22Rv1 (cell line): ENCODE data around the gene PNP.
"Not testable (repeated sequence)": the region's sequence is repeated elsewhere in the genome, so short reads cannot be mapped to it uniquely, and the experiment has no call there.

Source experiments
- H3K27ac ChIP-seq: fragments of 450-650 bp; 2 replicates; pipeline ENCODE4 v1.5.1; 2017
- CTCF ChIP-seq: fragments of 450-650 bp; IDR thresholded peaks from 2 replicates; pipeline ENCODE4 v1.5.1; 2017; ENCODE audit warnings: mild to moderate bottlenecking
- ZFX ChIP-seq: fragments of 450-650 bp; IDR thresholded peaks from 2 replicates; pipeline ENCODE4 v1.6.1; 2017; ENCODE audit warnings: antibody characterized with exemption, borderline replicate concordance

Gene PNP

DNA sequence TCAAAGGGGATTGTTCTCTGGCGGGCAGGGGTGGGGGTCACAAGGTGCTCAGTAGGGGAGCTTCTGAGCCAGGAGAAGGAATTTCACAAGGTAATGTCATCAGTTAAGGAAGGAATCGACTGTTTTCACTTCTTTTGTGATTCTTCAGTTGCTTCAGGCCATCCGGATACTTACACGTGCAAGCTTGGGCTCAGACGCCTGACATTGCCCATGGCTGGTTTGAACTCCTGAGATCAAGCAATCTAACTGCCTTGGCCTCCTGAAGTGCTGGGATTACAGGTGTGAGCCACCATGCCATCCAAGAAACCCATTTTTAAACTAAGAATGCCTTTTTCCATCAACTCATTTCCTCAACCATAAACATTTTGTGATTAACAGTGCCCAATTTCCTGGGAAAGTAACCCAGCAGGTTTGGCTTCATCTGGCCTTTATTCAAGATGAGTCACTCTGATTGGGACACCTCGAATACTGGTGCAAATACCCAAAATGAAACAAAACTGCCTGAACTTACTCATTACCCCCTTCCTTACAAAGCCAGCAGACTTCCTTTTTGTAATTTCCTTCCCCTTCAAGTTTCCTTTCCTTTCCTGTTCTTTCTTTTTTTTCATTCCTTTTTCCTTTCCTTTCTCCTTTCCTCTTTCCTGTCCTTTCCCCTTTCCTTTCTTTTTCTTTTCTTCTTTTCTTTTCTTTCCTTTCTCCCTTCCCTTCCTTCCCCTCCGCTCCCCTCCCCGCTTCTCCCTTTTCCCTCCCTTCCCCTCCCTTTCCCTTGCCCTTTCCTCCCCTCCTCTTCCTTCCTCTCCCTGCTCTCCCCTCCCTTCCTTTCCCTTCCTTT is 25.9 kb downstream of the PNP start:
- TF ChIP-seq CTCF (no peak), ZFX (no peak)

DNA sequence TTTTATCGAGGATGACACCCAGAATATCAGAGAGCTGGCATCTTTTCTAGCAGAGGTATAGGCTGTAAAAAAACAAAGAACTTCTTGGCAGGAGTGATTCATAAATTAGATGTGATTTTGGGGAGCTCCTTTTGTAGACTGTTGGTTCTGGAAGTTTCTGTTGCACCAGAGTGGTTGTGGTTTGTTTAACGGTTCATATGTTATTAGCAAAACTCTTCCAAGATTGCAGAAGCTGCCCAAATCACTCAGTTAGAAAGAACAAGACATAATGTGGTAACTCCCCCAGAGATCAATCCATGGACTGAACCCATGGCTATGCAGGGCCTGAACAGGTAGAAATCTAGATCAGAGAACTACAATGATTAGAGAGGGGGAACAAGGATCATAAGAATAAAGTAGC is 29.4 kb downstream of the PNP start:
- TF ChIP-seq CTCF (no peak), ZFX (no peak)
- H3K27ac ChIP-seq, result no peak overlapping the region

More for the DNA sequence above, 25.9 kb downstream of the PNP start:
- H3K27ac ChIP-seq, result no peak overlapping the region

DNA sequence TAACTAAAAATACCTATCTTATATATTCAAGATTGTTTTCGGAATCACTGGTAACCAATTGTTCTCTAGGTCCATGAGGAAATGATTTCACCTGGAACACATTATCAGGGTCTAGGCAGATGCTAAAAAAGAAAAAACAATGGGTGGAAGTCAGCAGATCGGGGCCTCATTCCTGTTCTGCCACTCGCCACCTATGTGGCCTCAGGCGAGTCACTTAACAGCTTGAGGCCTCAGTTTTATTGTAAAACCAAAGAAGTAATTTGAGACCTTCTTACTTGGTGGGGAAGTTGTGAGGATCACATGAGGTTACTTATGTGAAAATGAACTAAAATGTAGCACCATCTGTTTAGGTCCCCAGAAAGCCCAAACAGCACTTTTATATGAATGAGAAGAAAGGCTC is 29.9 kb downstream of the PNP start:
- no peak overlapping the region for H3K27ac ChIP-seq
- TF ChIP-seq ZFX, result no peak
- TF ChIP-seq CTCF, result no peak

DNA sequence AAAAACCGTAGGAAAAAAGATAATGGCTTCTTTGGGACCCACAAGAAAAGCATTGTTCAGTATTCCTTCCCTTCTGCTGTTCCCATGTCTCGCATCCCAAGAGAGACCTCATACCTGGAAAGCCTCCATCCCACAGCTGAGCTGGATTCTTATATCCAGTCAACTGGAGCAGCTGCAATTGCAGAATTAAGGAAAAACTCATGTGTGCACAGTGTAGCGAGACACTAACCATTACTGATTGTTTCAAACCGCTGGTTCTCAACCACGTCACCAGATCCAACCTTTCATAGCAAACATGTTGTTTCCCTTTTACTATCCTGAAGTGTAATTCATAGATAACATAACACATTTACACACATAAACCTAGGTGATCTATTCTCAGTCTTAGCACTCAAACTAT is 30.7 kb downstream of the PNP start:
- H3K27ac ChIP-seq, result no peak overlapping the region
- no peak for TF ChIP-seq ZFX
- TF ChIP-seq CTCF, result no peak

GRCh38 chr14:20501346-20501745 is 32.1 kb downstream of the PNP start:
- H3K27ac ChIP-seq, result no peak overlapping the region
- TF ChIP-seq ZFX, result no peak
- no peak for TF ChIP-seq CTCF

DNA sequence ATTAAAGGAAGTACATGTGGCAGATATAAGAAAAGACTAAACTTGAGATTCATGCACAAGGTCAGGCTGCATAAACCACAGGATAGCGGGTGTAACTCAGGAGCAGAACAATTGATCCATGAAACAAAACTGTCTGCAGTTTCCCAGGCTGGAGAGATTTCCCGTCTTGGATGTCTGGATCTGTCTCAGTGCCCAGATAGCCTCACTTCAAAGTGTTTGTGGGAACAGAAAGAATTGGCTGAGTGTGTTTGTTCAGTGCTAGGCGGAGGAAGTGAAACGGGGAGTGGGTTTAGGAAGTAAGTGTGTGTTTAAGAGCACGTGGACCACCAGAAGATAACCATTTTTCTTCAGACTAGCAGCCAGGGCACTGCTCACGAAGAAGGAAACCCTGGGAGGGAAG is 34.7 kb downstream of the PNP start:
- H3K27ac ChIP-seq, result no peak overlapping the region
- TF ChIP-seq CTCF (no peak), ZFX (no peak)

GRCh38 chr14:20506276-20506675 is 37.1 kb downstream of the PNP start:
- H3K27ac ChIP-seq, result not testable (repeated sequence)

DNA sequence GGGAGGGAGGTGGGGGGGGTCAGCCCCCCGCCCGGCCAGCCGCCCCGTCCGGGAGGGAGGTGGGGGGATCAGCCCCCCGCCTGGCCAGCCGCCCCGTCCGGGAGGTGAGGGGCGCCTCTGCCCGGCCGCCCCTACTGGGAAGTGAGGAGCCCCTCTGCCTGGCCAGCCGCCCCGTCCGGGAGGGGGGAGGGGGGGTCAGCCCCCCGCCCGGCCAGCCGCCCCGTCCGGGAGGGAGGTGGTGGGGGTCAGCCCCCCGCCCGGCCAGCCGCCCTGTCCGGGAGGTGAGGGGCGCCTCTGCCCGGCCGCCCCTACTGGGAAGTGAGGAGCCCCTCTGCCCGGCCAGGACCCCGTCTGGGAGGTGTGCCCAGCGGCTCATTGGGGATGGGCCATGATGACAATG is 37.5 kb downstream of the PNP start:
- not testable (repeated sequence) for H3K27ac ChIP-seq

- not testable (repeated sequence) for H3K27ac ChIP-seq
These were observed 38.3 kb downstream of the PNP start for GRCh38 chr14:20507537-20507936.
